ENCODE results near the gene TARS1.

DNA sequence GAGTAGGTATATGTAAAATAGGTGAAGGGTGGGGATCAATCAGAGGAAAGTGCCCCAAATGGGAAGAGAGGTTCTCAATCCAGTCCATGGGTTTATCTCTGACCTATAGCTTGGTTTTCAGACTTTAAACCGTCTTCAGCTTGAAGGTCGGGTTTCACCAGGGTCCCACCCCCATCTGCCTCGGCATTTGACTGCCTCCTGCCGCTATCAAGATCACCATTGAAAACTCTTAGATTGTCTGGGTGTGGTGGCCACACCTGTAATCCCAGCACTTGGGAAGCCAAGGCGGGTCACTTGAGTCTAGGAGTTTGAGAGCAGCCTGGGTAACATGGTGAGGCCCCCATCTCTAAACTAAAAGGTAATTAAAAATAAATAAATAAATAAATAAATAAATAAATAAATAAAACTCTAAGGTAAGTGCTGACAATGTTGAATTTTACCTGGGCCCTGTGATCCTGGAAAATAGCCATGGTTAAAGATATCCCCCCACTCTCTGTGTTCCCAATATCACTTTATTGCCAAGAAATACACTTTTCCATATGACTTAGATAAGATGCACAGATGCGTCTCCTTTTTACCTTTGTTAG lies 48.8 kb downstream of the TARS1 start:
- TF ChIP-seq, protein P1, sequence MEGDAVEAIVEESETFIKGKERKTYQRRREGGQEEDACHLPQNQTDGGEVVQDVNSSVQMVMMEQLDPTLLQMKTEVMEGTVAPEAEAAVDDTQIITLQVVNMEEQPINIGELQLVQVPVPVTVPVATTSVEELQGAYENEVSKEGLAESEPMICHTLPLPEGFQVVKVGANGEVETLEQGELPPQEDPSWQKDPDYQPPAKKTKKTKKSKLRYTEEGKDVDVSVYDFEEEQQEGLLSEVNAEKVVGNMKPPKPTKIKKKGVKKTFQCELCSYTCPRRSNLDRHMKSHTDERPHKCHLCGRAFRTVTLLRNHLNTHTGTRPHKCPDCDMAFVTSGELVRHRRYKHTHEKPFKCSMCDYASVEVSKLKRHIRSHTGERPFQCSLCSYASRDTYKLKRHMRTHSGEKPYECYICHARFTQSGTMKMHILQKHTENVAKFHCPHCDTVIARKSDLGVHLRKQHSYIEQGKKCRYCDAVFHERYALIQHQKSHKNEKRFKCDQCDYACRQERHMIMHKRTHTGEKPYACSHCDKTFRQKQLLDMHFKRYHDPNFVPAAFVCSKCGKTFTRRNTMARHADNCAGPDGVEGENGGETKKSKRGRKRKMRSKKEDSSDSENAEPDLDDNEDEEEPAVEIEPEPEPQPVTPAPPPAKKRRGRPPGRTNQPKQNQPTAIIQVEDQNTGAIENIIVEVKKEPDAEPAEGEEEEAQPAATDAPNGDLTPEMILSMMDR (IDR thresholded peaks at IDR 0.05) = no peak
- no peak for TF ChIP-seq POLR2A (IDR thresholded peaks at IDR 0.05)

Measured in tibial nerve (tissue), 3 donors.